AG09309 (cell line): Measurements from ENCODE around the gene UBE2C.

Experiments used
- DNase-seq: peaks from one replicate; pipeline ENCODE4 v3.0.0-alpha.2; 2010; ENCODE audit warnings: low read depth
- H3K4me3 ChIP-seq: 2 replicates; pipeline ENCODE4 v1.5.1; 2011; ENCODE audit warnings: mild to moderate bottlenecking, low read depth, low read length, moderate library complexity; ENCODE audit not compliant: control insufficient read depth
- CTCF ChIP-seq: IDR thresholded peaks from 2 replicates; pipeline ENCODE4 v1.5.1; 2011; ENCODE audit warnings: mild to moderate bottlenecking, low read depth, low read length, inconsistent platforms; ENCODE audit not compliant: insufficient read depth, control insufficient read depth; ENCODE audit errors: missing control alignments

The UBE2C gene

GRCh38 chr20:45857114-45857881, 44.9 kb downstream of the UBE2C start, which contains the start of the genes ACOT8 and ZSWIM3:
Gene ACOT8 (minus strand): TSS chr20:45857392. CDS start chr20:45857315, 77 bp downstream.
Gene ZSWIM3 (plus strand): TSS chr20:45857614. CDS start chr20:45857826, 212 bp downstream.
- H3K4me3 ChIP-seq, result peak within 1 kb of the TSS; percentile 80
- peak; percentile 100 for DNase-seq
- TF ChIP-seq CTCF, result no peak

DNA sequence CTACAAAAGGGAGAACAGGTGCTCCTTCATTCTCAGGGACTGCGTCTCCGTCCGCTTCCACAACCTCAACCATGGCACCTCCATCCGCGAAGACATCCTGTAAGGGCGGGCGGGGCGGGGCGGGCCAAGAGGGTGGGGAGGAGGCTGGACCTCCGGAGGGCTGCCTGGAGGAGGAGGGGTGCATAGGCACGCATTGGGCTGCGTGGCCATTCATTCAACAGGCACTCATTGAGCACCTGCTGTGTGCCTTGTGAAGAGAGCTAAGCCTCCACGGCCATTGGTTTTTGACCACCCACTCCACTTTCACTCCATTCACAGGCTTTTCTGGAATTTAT, 45.4 kb downstream of the UBE2C start:
- no peak for DNase-seq

GRCh38 chr20:45859916-45860315, 47.5 kb downstream of the UBE2C start:
- TF ChIP-seq CTCF, result no peak
- H3K4me3 ChIP-seq, result no peak overlapping the region
- DNase-seq, result no peak

More for the DNA sequence above, 45.4 kb downstream of the UBE2C start:
- no peak for TF ChIP-seq CTCF
- H3K4me3 ChIP-seq, result peak overlapping the region; percentile 80

DNA sequence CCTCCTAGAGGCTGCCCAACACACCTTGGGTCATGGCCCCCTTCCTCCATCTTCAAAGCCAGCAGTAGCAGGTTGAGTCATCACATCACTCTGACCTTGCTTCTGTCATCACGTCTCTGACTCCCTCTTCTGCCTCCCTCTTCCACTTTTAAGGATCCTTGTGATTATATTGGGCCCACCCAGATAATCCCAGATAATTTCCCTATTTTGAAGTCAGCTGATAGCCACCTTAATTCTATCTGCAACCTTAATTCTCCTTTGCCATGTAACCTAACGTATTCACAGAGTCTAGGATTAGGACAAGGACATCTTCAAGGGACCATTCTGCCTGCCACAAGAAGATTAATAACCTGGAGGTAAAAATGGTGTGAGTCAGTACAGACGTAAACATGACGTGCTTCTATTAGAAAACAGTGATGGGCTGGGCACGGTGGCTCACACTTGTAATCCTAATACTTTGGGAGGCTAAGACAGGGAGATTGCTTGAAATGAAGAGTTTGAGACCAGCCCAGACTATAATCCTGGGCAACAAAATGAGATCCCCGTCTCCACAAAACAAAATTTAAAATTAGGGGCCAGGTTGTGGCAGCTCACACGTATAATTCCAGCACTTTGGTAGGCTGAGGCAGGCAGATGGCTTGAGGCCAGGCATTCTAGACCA, 48.2 kb downstream of the UBE2C start:
- no peak for DNase-seq
- TF ChIP-seq CTCF, result no peak
- no peak overlapping the region for H3K4me3 ChIP-seq

DNA sequence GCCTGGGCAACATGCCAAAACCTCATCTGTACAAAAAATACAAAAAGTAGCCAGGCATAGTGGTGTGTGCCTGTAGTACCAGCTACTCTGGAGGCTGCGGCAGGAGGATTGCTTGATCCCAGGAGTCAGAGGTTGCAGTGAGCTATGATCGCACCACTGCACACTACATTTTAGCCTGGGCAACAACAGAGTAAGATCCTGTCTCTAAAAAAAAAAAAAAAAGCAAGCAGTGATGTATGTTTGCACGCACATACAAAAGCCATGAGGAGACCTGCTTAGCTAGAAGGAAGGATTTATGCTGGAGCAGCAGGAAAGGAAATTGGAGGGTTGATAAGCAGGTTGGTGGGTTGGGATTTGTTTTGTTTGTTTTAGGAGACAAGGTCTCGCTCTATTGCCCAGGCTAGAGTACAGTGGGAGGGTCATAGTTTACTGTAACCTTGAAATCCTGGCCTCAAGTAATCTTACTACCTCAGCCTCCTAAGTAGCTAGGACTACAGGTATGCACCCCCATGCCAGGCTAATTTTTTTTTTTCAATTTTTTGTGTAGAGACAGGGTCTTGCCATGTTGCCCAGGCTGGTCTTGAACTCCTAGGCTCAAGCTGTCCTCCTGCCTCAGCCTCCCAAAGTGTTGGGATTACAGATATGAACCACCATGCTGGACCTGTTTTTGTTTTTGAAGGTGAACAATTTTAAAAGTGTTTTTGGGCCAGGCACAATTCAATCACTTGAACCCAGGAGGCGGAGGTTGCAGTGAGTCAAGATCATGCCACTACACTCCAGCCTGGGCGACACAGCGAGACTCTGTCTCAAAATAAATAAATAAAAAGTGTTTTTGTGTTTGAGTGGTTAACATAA, 49.0 kb downstream of the UBE2C start:
- no peak for DNase-seq
- H3K4me3 ChIP-seq, result no peak overlapping the region
- TF ChIP-seq CTCF, result no peak
